Spinal cord (tissue), 10 donors: ENCODE measurements around the gene AANAT. TPM values are rescaled to one million over a fixed set of nuclear protein-coding genes. Genes with fewer than 3 reads are reported as not detected.
A peak's percentile ranks its signal among the peaks of the same experiment; 100 is the strongest.

Source experiments
- DNase-seq, 6 donors: peaks; one replicate each; pipeline versions ENCODE4 v3.0.0 to v3.0.0-alpha.2; 2013 to 2015; ENCODE audit warnings: low spot score in 6 of 6, low read depth in 4 of 6
- H3K27ac ChIP-seq: one replicate; pipeline ENCODE4 v1.5.1; 2013; ENCODE audit warnings: low read depth, low read length, control low read depth
- H3K27me3 ChIP-seq: one replicate; pipeline ENCODE4 v1.6.1; 2013; ENCODE audit warnings: low read length; ENCODE audit not compliant: control insufficient read depth, insufficient read depth
- H3K36me3 ChIP-seq: one replicate; pipeline ENCODE4 v1.6.1; 2013; ENCODE audit warnings: low read length; ENCODE audit not compliant: control insufficient read depth, insufficient read depth
- H3K4me1 ChIP-seq: one replicate; pipeline ENCODE4 v1.6.1; 2013; ENCODE audit warnings: low read length; ENCODE audit not compliant: control insufficient read depth, insufficient read depth
- H3K4me3 ChIP-seq: one replicate; pipeline ENCODE4 v1.5.1; 2013; ENCODE audit warnings: low read depth, low read length, control low read depth
- H3K9me3 ChIP-seq: one replicate; pipeline ENCODE4 v1.6.1; 2013; ENCODE audit warnings: low read length; ENCODE audit not compliant: control insufficient read depth, insufficient read depth
- WGBS: methylation state at CpG from one replicate; pipeline ENCODE4 v1.1.5; 2013; ENCODE audit warnings: missing lambda C conversion rate; ENCODE audit not compliant: insufficient coverage; 5-methylcytosine and 5-hydroxymethylcytosine counted together
- polyA plus RNA-seq, 2 donors: library from polyadenylated mRNA; unstranded; fragments of 120-200 nt; gene quantifications; one replicate each; pipeline ENCODE4 v1.2.1, GENCODE V29; 2013; ENCODE audit not compliant: insufficient read length in 2 of 2
- total RNA-seq, 2 donors: library from RNA; depleted of rRNA in 1 of 2; stranded (reverse); fragments of 120-200 nt in 1 of 2; fragments of >200 nt in 1 of 2; gene quantifications; one replicate each; pipeline versions ENCODE4 v1.2.3 to v1.2.4, GENCODE V29; 2013 to 2014
- donor health status: healthy.

AANAT gene
- total and polyA plus RNA-seq, 4 donors, result 0.20 to 0.83 (median 0.44) TPM

DNA sequence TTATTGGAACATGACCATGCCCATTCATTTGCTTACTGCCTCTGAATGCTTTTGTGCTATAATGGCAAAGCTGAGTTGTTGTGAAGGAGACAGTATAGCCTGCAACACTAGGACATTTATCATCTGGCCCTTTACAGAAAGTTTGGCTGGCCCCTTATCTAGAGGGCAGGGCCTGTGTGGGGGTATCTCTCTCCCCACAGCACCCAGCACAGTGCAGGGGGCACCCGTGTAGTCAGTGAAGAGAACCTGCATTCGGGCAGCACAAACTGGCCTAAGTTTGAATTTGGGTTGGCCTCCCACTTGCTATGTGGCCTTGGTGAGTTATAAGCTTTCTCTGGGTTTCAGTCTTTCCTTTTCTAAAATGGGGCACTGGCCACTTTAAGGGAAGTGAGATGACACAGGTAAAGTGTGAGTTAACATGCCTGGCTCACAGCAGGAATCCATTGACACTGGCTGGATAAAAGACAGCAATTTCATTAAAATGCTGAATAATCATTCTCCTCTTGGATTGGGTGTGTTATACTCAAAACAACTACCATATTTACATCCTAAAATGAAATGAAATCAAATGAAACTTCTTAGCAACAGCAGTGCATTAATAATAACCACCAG, 26.5 kb upstream of the AANAT start:
- Histone ChIP-seq H3K4me3 (no peak overlapping the region), H3K4me1 (peaks cover 2% of the 10 kb centered on the region), H3K27ac (no peak overlapping the region), H3K27me3 (no peaks in the 10 kb centered on the region), H3K9me3 (no peaks in the 10 kb centered on the region), H3K36me3 (no peaks in the 10 kb centered on the region)
- WGBS, result no CpG with 5 or more reads among the region's 2 CpGs
- no peak for DNase-seq

DNA sequence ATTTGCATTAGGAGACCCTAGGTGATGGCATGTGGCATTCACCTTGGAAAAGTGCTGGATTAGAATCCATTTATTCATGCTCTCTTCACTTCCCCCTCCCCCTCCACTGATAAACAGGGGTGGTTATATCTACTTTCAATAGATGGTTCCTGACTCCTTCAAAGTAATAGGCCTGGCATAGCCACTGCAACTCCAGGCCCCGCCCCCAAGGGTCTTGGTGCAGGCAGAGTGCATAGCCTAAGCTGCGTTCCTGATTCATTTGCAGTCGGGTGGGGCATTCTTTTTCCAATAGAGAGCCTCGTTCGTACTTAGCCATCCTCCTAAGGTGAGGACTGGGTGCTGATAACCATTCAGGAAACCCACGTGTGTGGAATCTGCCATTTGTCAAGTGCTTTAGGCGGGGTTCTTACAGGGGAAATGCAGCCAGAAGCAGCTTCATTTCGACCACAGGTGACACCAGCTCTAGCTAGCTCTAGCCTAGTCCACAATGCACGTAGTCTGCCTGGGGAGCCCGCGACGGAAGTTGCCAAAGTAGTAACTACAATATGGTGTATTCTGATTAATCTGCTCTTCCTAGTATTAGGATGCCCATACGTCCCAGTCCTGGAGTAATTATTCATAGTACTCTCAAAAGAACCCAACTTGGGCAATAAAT, 25.6 kb upstream of the AANAT start:
- DNase-seq, result no peak
- Histone ChIP-seq H3K4me1 (peaks cover 2% of the 10 kb centered on the region), H3K9me3 (no peaks in the 10 kb centered on the region), H3K27me3 (no peaks in the 10 kb centered on the region), H3K4me3 (no peak overlapping the region), H3K27ac (no peak overlapping the region), H3K36me3 (no peaks in the 10 kb centered on the region)
- WGBS, result 47% methylated on average over 8 of the region's 13 CpGs

DNA sequence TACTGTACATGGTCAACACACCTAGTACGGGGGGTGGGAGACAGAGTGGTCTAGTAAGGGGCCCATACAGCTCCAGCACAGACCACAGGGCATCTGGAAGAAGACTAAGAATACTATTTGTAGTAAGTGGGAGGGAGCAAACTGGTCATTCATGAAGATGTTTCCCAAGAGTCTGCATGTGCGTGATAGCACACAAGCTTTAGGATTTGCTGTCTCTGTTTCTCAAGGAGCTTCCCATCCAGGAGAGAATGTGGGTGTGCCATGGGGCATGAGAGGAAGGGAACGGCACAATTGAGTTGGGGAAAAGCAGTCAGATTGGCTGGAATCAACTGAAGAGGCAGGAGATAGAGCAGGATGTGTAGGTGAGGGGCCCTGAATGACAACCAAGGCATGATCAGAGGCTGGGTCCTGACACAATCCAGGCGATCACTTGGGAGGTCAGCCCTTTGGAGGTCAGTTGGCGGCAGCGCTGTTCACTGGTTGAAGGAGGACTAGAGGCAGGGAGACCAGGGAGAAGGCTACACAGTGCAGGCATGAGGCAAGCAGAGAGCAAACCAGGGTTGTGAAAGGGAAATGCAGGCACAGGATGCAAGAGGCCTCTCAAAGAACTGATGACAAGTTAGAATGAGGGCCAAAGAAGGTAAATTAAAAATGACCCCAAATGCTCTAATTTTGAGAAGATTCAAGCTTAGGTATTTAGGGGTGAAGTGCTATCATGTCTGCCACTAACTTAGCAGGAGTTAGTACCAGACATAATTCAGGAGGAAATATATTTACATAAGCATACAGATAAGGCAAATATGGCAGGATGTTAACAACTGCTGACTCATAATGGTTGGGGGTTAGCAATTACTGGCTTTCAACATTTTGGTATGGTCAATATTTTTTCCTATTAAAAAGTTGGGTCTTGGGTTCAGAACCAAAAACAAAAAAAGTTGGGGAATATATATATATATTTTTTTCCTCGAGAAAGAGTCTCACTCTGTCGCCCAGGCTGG, 24.8 kb upstream of the AANAT start:
- DNase-seq, result no peak
- no peak overlapping the region for H3K27ac ChIP-seq
- H3K27me3 ChIP-seq, result no peaks in the 10 kb centered on the region
- H3K36me3 ChIP-seq, result no peaks in the 10 kb centered on the region
- 85% methylated on average over 5 of the region's 8 CpGs for WGBS
- peaks cover 2% of the 10 kb centered on the region for H3K4me1 ChIP-seq
- H3K4me3 ChIP-seq, result no peak overlapping the region
- no peaks in the 10 kb centered on the region for H3K9me3 ChIP-seq

DNA sequence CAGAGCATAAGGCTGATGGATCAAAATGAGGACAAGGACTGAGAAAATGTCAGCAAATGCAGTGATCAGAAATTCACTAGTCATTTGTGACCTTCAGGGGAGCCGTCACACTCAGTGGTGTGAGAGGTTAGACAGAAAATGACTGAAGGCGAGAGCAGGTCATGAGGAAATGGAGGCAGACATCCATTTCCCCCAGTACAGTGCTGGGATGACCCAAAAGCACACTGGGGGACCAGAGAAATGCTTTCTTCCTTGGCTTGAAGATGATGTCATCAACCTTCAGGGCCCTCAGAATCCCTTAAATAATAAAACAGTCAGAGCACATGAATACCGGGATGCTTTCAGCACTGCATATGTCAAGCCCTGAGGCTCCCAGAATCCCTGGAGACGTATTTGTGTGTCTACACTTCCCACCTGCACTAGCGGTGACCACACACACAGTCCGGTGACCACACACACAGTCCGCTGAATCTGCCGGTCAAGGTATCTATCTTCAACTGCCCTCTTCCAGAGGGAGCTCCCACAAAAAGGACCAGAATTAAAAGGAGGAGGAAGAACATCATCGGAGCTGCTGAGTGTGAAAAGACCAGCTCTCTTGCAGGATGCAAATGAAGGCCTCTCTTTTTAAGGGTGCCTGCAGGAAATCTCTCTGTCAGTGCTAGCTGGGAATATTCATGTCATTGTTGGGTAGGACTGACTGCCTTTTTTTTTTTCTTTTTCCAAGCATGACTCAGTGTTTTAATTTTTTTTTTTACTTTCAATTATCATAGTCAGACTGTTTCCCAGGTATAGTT, 22.7 kb upstream of the AANAT start:
- Histone ChIP-seq H3K27ac (no peak overlapping the region), H3K36me3 (no peaks in the 10 kb centered on the region), H3K4me1 (peaks cover 6% of the 10 kb centered on the region), H3K9me3 (no peaks in the 10 kb centered on the region), H3K27me3 (no peaks in the 10 kb centered on the region), H3K4me3 (no peak overlapping the region)
- WGBS, result 30% methylated on average over 7 of the region's 9 CpGs
- DNase-seq, result peak in 1 of 6 donors; percentile 29

DNA sequence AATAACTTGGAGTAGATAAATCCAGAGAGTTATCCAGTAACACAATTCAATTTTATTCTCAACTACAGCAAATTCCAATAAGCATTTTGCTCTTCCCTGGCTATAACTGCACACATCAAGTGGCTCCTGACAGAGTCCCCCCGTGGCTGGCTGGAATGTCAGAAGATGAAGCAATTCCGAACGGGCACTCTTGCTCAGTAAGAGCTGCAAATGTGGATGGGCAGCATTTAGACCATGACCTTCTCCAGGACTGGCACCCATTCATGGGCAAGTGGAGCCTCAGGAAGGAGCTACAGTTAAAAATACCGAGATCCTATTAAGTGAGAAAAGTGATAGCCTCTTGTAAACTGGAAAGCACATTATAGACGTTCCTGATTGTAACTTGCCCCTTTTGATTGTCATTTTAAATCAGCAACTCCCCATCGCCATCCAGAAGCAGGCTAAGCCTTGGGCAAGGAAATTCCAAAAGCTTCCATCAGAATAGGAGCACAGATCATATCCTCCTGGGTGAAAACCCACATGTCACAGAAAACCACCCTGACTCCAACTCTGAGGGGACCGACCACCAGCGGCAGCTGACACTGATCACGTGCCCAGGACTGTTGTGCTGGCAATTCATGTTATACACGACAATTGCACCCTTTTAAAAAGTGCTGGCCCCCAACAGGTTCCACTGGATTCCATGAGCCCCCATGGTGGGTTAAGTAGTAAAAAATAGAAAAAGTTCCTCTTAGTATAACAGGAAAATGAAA, 21.5 kb upstream of the AANAT start:
- WGBS, result 25% methylated on average over 6 of the region's 10 CpGs
- no peak overlapping the region for H3K27ac ChIP-seq

DNA sequence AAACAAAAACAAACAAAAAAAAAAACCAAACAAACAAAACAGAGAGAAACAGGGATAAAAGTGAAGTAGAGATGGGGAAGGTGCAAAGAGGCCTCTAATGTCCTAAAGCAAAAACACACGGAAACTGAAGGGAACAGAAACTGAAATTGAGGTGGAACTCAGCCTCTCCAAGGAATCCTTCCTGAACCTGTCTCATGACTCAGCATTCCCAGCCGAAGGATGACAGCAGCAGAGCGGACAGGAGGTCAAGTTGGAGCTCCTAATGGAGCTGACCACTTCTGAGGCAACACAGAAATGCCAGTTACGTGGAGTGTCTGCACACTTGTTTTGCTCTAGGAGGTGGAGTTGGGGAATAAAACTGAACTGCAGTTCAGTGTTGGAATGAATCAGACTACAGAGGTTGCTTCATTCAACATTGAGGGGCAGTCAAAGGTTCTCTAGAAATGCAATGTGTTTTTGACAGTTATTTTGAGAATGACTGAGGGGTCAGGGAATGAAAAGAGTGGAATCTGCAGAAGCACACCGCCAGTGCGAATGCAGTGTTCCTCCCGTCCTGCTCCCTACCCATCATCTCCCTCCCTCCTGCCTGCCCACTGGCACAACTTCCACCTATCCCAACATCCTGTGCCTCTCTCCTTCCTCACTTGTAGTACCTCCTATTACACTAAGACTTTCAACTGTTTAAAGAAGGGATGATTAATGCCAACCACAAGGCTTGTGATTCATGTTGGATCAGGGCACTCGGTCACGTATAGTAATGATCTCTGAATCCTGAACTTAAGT, 20.8 kb upstream of the AANAT start:
- H3K27ac ChIP-seq, result no peak overlapping the region

More for the DNA sequence above, 21.5 kb upstream of the AANAT start:
- no peak for DNase-seq
- Histone ChIP-seq H3K4me1 (peaks cover 11% of the 10 kb centered on the region), H3K9me3 (no peaks in the 10 kb centered on the region), H3K4me3 (no peak overlapping the region), H3K36me3 (no peaks in the 10 kb centered on the region), H3K27me3 (no peaks in the 10 kb centered on the region)

DNA sequence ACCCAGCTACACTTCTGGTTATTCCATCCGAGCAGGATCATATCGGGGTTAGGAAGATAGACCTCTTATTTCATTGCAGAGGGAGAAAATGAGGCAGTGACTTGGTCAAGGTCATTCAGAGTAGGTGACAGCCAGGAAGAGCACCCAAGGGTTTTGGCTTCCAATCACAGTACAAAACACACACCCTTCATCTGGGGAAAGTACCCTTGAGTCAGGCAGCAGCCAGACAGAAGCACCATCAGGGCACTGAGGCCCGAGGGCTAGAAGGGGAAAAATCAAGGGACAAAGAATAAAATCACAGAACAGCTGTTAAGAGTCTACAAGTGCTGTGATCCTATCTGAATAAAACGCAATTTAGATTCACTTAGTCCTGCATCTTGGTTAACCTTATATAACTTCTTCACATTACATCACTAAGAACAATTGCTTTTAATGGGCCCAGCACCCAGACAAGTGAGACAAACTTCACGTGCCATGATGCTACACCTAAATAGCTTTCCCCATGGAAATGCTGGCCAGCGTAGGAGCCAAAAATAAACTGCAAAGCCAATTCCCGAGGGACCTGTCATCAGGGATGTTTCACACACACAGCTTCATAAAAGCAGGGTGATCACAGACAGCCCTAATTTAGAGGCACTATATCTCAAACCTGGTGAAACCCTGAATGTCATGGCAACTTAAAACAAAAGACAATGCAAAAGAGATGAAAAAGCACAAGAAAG, 19.3 kb upstream of the AANAT start:
- 42% methylated on average over 3 of the region's 7 CpGs for WGBS
- H3K9me3 ChIP-seq, result no peaks in the 10 kb centered on the region
- no peaks in the 10 kb centered on the region for H3K27me3 ChIP-seq
- H3K27ac ChIP-seq, result no peak overlapping the region
- H3K4me3 ChIP-seq, result no peak overlapping the region
- DNase-seq, result no peak
- H3K36me3 ChIP-seq, result peaks cover 3% of the 10 kb centered on the region
- H3K4me1 ChIP-seq, result peaks cover 21% of the 10 kb centered on the region

More for the DNA sequence above, 20.8 kb upstream of the AANAT start:
- Histone ChIP-seq H3K27me3 (no peaks in the 10 kb centered on the region), H3K9me3 (no peaks in the 10 kb centered on the region), H3K36me3 (peaks cover 3% of the 10 kb centered on the region), H3K4me1 (peaks cover 16% of the 10 kb centered on the region), H3K4me3 (no peak overlapping the region)
- WGBS, result 34% methylated on average over 6 of the region's 9 CpGs
- no peak for DNase-seq

DNA sequence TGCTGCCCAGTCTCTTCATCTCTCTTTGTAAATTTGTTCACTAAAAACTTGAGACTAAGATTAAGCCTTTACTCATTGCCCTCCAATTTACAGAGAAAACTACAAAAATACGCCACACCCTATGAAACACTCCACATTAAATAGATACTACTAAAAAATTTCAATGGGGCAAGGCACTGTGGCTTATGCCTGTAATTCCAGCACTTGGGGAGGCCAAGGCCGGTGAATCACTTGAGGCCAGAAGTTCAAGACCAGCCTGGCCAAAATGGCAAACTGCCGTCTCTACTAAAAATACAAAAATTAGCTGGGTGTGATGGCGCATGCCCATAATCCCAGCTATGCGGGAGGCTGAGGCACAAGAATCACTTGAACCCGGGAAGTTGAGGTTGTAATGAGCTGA, 18.3 kb upstream of the AANAT start:
- no CpG with 5 or more reads among the region's 6 CpGs for WGBS
- H3K4me1 ChIP-seq, result peaks cover 21% of the 10 kb centered on the region

More for the DNA sequence above, 18.3 kb upstream of the AANAT start:
- Histone ChIP-seq H3K27me3 (no peaks in the 10 kb centered on the region), H3K27ac (no peak overlapping the region), H3K4me3 (no peak overlapping the region), H3K36me3 (peaks cover 3% of the 10 kb centered on the region), H3K9me3 (no peaks in the 10 kb centered on the region)
- no peak for DNase-seq
